CD14-positive monocyte (primary cell): ENCODE data around the gene PTPN14. TPM values are rescaled to one million over a fixed set of nuclear protein-coding genes. Genes with fewer than 3 reads are reported as not detected.

ENCODE experiments used
- DNase-seq, 3 donors: peaks; one replicate each; pipeline ENCODE4 v3.0.0-alpha.2; 2011 to 2022
- H2AFZ ChIP-seq: 2 replicates; pipeline ENCODE4 v1.6.0; 2012; ENCODE audit warnings: mild to moderate bottlenecking, low read depth, low read length, inconsistent platforms; ENCODE audit not compliant: insufficient read depth, poor library complexity, severe bottlenecking
- H3K27ac ChIP-seq, 2 donors: 1 replicate in 1 of 2; 2 replicates in 1 of 2; pipeline ENCODE4 v1.5.1; 2012 to 2013; ENCODE audit warnings: low read length in 2 of 2, control low read depth in 1 of 2, inconsistent platforms in 1 of 2, low read depth in 1 of 2, mild to moderate bottlenecking in 1 of 2
- H3K27me3 ChIP-seq, 2 donors: one replicate each; pipeline versions ENCODE4 v1.6.0 to v1.6.1; 2011 to 2013; ENCODE audit warnings: low read length in 2 of 2; ENCODE audit not compliant: control insufficient read depth in 2 of 2, insufficient read depth in 2 of 2
- H3K36me3 ChIP-seq, 2 donors: replicated peaks in 1 of 2; 1 replicate in 1 of 2; 2 replicates in 1 of 2; pipeline versions ENCODE4 v1.5.1 to v1.6.1; 2012 to 2013; ENCODE audit warnings: low read length in 2 of 2, control low read depth in 1 of 2, inconsistent platforms in 1 of 2, mild to moderate bottlenecking in 1 of 2; ENCODE audit not compliant: insufficient read depth in 2 of 2, control insufficient read depth in 1 of 2
- H3K4me1 ChIP-seq, 2 donors: 1 replicate in 1 of 2; 2 replicates in 1 of 2; pipeline versions ENCODE4 v1.5.1 to v1.6.1; 2012 to 2013; ENCODE audit warnings: low read length in 2 of 2, control low read depth in 1 of 2, inconsistent platforms in 1 of 2, mild to moderate bottlenecking in 1 of 2, moderate library complexity in 1 of 2; ENCODE audit not compliant: insufficient read depth in 2 of 2, control insufficient read depth in 1 of 2
- H3K4me2 ChIP-seq: replicated peaks from 2 replicates; pipeline ENCODE3; 2012; ENCODE audit warnings: low read length, moderate library complexity, mild to moderate bottlenecking; ENCODE audit not compliant: poor library complexity, severe bottlenecking; ENCODE audit errors: extremely low read depth
- H3K4me3 ChIP-seq, 3 experiments: fragments of 200-600 bp in 1 of 3; sonication (generic) in 1 of 3; replicated peaks in 1 of 3; 1 replicate in 2 of 3; 2 replicates in 1 of 3; pipeline ENCODE4 v1.5.1; 2011 to 2013; ENCODE audit warnings: low read length in 3 of 3, mild to moderate bottlenecking in 3 of 3, control low read depth in 2 of 3, low read depth in 2 of 3, inconsistent platforms in 1 of 3, moderate library complexity in 1 of 3
- H3K79me2 ChIP-seq: 2 replicates; pipeline ENCODE4 v1.6.0; 2012; ENCODE audit warnings: mild to moderate bottlenecking, control low read depth, inconsistent platforms, low read length, moderate library complexity; ENCODE audit not compliant: insufficient read depth
- H3K9ac ChIP-seq: 2 replicates; pipeline ENCODE4 v1.6.0; 2017; ENCODE audit warnings: low read length, mild to moderate bottlenecking; ENCODE audit not compliant: insufficient read depth, poor library complexity, severe bottlenecking
- H3K9me3 ChIP-seq, 2 donors: replicated peaks in 1 of 2; 1 replicate in 1 of 2; 2 replicates in 1 of 2; pipeline versions ENCODE4 v1.5.1 to v1.6.1; 2012 to 2013; ENCODE audit warnings: low read length in 2 of 2, control low read depth in 1 of 2; ENCODE audit not compliant: control insufficient read depth in 1 of 2, insufficient read depth in 1 of 2
- H4K20me1 ChIP-seq: 2 replicates; pipeline ENCODE4 v1.6.0; 2012; ENCODE audit warnings: mild to moderate bottlenecking, low read length, control low read depth, moderate library complexity; ENCODE audit not compliant: insufficient read depth
- H3K27ac Mint-ChIP-seq, 7 donors: one replicate each; pipeline ENCODE4 v1.8.0; 2020; ENCODE audit warnings: mild to moderate bottlenecking in 7 of 7, mixed read lengths in 7 of 7, moderate library complexity in 6 of 7, inconsistent platforms in 2 of 7
- H3K27me3 Mint-ChIP-seq, 3 donors: one replicate each; pipeline ENCODE4 v1.8.0; 2021 to 2022; ENCODE audit warnings: low read depth in 3 of 3, mild to moderate bottlenecking in 3 of 3, mixed read lengths in 3 of 3, moderate library complexity in 3 of 3, inconsistent platforms in 1 of 3
- H3K36me3 Mint-ChIP-seq, 2 donors: one replicate each; pipeline ENCODE4 v1.8.0; 2020; ENCODE audit warnings: mixed read lengths in 2 of 2, inconsistent platforms in 1 of 2, mild to moderate bottlenecking in 1 of 2
- H3K4me1 Mint-ChIP-seq: one replicate; pipeline ENCODE4 v1.8.0; 2020; ENCODE audit warnings: mild to moderate bottlenecking, mixed read lengths
- H3K4me3 Mint-ChIP-seq, 2 donors: one replicate each; pipeline ENCODE4 v1.8.0; 2020; ENCODE audit warnings: mild to moderate bottlenecking in 2 of 2, mixed read lengths in 2 of 2, moderate library complexity in 1 of 2
- H3K9me3 Mint-ChIP-seq, 7 donors: one replicate each; pipeline ENCODE4 v1.8.0; 2020 to 2022; ENCODE audit warnings: mixed read lengths in 7 of 7, mild to moderate bottlenecking in 6 of 7, moderate library complexity in 6 of 7, inconsistent platforms in 2 of 7
- CTCF ChIP-seq: fragments of 200-600 bp; IDR thresholded peaks from one replicate; pipeline ENCODE4 v1.8.0; 2022; ENCODE audit warnings: antibody characterized with exemption, mild to moderate bottlenecking
- WGBS: methylation state at CpG from one replicate; pipeline ENCODE4 v1.1.5; 2013; ENCODE audit warnings: missing lambda C conversion rate; ENCODE audit not compliant: insufficient coverage; 5-methylcytosine and 5-hydroxymethylcytosine counted together
- intact Hi-C, 2 donors: fragments of 100-400 bp; cut with micrococcal nuclease; formaldehyde crosslinking; loops; one replicate each; pipeline versions ENCODE4 v1.15.0 to v1.15.1; 2023
- polyA plus RNA-seq, 3 donors: library from polyadenylated mRNA; depleted of rRNA in 1 of 3; unstranded in 2 of 3; stranded (reverse) in 1 of 3; fragments of 300-500 nt in 2 of 3; fragments of >200 nt in 1 of 3; fragmentation: Illumina TruSeq in 2 of 3; gene quantifications; 1 replicate in 2 of 3; 2 replicates in 1 of 3; pipeline ENCODE4 v1.2.3, GENCODE V29; 2012 to 2021

PTPN14 gene
- polyA plus RNA-seq, 3 donors, result 0.01 TPM; not detected in 1

GRCh38 chr1:214473862-214474261, 77.5 kb downstream of the PTPN14 start:
- Histone ChIP-seq H3K36me3 (no peaks in the 10 kb centered on the region), H3K4me3 (no peak overlapping the region), H3K9ac (no peak overlapping the region), H3K27me3 (no peaks in the 10 kb centered on the region), H3K79me2 (no peaks in the 10 kb centered on the region), H3K9me3 (no peaks in the 10 kb centered on the region), H4K20me1 (no peaks in the 10 kb centered on the region), H3K27ac (no peak overlapping the region), H3K4me2 (no peak overlapping the region), H2AFZ (no peak overlapping the region), H3K4me1 (no peaks in the 10 kb centered on the region)
- TF ChIP-seq CTCF, result no peak
- H3K36me3 Mint-ChIP-seq, result no peaks in the 10 kb centered on the region
- H3K27me3 Mint-ChIP-seq, result peaks cover 3 to 6% (median 6%) of the 10 kb centered on the region in 3 donors
- DNase-seq, result no peak
- no peak overlapping the region for H3K27ac Mint-ChIP-seq
- intact Hi-C loops, result no loop called here
- WGBS, result no CpG with 5 or more reads among the region's 2 CpGs
- no peaks in the 10 kb centered on the region for H3K9me3 Mint-ChIP-seq
- H3K4me3 Mint-ChIP-seq, result no peak overlapping the region
- no peaks in the 10 kb centered on the region for H3K4me1 Mint-ChIP-seq

- no peaks in the 10 kb centered on the region for H3K9me3 ChIP-seq
- Mint-ChIP-seq H3K27ac (no peak overlapping the region), H3K36me3 (no peaks in the 10 kb centered on the region), H3K9me3 (no peaks in the 10 kb centered on the region), H3K4me3 (no peak overlapping the region), H3K4me1 (no peaks in the 10 kb centered on the region), H3K27me3 (peaks cover 3 to 6% (median 6%) of the 10 kb centered on the region in 3 donors)
- no peaks in the 10 kb centered on the region for H4K20me1 ChIP-seq
- no peak overlapping the region for H3K9ac ChIP-seq
- no peak overlapping the region for H3K4me2 ChIP-seq
- H3K4me3 ChIP-seq, result no peak overlapping the region
- WGBS, result no CpG with 5 or more reads among the region's 1 CpG
- H3K27me3 ChIP-seq, result no peaks in the 10 kb centered on the region
- H2AFZ ChIP-seq, result no peak overlapping the region
- no peak overlapping the region for H3K27ac ChIP-seq
- no peaks in the 10 kb centered on the region for H3K4me1 ChIP-seq
- H3K79me2 ChIP-seq, result no peaks in the 10 kb centered on the region
- no peak for DNase-seq
- intact Hi-C loops, result no loop called here
- no peak for TF ChIP-seq CTCF
- no peaks in the 10 kb centered on the region for H3K36me3 ChIP-seq
These were observed 78.0 kb downstream of the PTPN14 start for GRCh38 chr1:214473387-214473786.
